Peyer's patch (tissue), 4 donors: ENCODE data around the gene CLASP2.

Source experiments
- POLR2A ChIP-seq, 2 donors: fragments of 450-650 bp; IDR thresholded peaks; one replicate each; pipeline ENCODE4 v1.5.1; 2017; ENCODE audit warnings: antibody characterized with exemption in 2 of 2, mild to moderate bottlenecking in 2 of 2, moderate library complexity in 2 of 2
- TF ChIP-seq, protein P1 (sequence below), 6 experiments: fragments of 450-650 bp in 4 of 6; fragments of 200-600 bp in 2 of 6; sonication (generic) in 1 of 6; IDR thresholded peaks; one replicate each; pipeline ENCODE4 v1.5.1; 2017 to 2019; ENCODE audit warnings: antibody characterized with exemption in 6 of 6, mild to moderate bottlenecking in 3 of 6, moderate library complexity in 1 of 6

DNA sequence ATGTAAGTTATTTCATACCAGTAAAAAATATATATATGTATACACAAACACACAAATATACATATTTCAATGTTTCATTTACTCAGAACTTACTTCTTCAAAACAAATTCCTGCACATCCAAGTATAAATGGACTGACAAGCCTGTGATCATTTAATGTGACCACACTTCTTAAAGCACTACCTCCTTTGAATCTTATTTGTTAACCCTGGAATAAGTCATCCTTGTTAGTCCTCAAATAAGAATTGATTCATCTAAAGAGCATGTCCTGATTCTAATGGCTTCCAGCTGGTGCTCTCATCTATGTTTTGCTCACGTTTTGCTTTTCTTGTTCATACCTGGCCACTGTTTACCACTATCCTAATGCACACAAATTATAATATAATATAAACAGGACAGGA, 173.9 kb downstream of the CLASP2 start:
- TF ChIP-seq, protein P1, sequence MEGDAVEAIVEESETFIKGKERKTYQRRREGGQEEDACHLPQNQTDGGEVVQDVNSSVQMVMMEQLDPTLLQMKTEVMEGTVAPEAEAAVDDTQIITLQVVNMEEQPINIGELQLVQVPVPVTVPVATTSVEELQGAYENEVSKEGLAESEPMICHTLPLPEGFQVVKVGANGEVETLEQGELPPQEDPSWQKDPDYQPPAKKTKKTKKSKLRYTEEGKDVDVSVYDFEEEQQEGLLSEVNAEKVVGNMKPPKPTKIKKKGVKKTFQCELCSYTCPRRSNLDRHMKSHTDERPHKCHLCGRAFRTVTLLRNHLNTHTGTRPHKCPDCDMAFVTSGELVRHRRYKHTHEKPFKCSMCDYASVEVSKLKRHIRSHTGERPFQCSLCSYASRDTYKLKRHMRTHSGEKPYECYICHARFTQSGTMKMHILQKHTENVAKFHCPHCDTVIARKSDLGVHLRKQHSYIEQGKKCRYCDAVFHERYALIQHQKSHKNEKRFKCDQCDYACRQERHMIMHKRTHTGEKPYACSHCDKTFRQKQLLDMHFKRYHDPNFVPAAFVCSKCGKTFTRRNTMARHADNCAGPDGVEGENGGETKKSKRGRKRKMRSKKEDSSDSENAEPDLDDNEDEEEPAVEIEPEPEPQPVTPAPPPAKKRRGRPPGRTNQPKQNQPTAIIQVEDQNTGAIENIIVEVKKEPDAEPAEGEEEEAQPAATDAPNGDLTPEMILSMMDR (IDR thresholded peaks at IDR 0.05), result no peak
- TF ChIP-seq POLR2A (IDR thresholded peaks at IDR 0.05), result no peak
